Activated naive CD8-positive, alpha-beta T cell (primary cell): ENCODE data around the gene MAPK9.
"Not testable (repeated sequence)": the region's sequence is repeated elsewhere in the genome, so short reads cannot be mapped to it uniquely, and the experiment has no call there.

Experiments used
- H3K27ac Mint-ChIP-seq: one replicate; pipeline ENCODE4 v1.8.0; 2021; ENCODE audit warnings: mixed read lengths
- H3K27me3 Mint-ChIP-seq: one replicate; pipeline ENCODE4 v1.8.0; 2021; ENCODE audit warnings: mixed read lengths
- H3K36me3 Mint-ChIP-seq: one replicate; pipeline ENCODE4 v1.8.0; 2021; ENCODE audit warnings: mixed read lengths
- H3K4me1 Mint-ChIP-seq: one replicate; pipeline ENCODE4 v1.8.0; 2021; ENCODE audit warnings: low read depth, mixed read lengths
- H3K4me3 Mint-ChIP-seq: one replicate; pipeline ENCODE4 v1.8.0; 2021; ENCODE audit warnings: mild to moderate bottlenecking, mixed read lengths
- H3K9me3 Mint-ChIP-seq: one replicate; pipeline ENCODE4 v1.8.0; 2021; ENCODE audit warnings: low read depth, mixed read lengths

Gene MAPK9

GRCh38 chr5:180212363-180213255 is 79.3 kb downstream of the MAPK9 start:
- H3K27me3 Mint-ChIP-seq, result peaks cover 16% of the 10 kb centered on the region
- peaks cover 6% of the 10 kb centered on the region for H3K4me1 Mint-ChIP-seq
- no peak overlapping the region for H3K4me3 Mint-ChIP-seq
- H3K9me3 Mint-ChIP-seq, result no peaks in the 10 kb centered on the region
- no peaks in the 10 kb centered on the region for H3K36me3 Mint-ChIP-seq
- no peak overlapping the region for H3K27ac Mint-ChIP-seq

DNA sequence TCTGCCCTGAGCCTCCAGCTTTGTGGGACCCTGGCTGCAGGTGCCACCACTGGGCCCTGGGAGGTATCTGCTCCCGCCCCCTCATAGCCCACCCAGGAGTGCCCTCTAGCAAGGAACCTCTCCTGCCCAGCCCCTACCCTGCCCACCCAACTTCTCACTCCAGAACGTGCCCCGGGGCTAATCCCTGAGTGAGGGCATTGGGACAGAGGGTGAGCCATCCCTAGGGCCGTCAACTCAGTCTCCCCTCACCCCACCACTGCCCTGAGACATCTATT is 80.2 kb downstream of the MAPK9 start:
- Mint-ChIP-seq H3K27me3 (peaks cover 20% of the 10 kb centered on the region), H3K9me3 (no peaks in the 10 kb centered on the region), H3K4me1 (peaks cover 7% of the 10 kb centered on the region), H3K36me3 (no peaks in the 10 kb centered on the region), H3K4me3 (no peak overlapping the region), H3K27ac (no peak overlapping the region)

- H3K27me3 Mint-ChIP-seq, result peaks cover 22% of the 10 kb centered on the region
- no peak overlapping the region for H3K4me3 Mint-ChIP-seq
- no peak overlapping the region for H3K27ac Mint-ChIP-seq
- H3K9me3 Mint-ChIP-seq, result no peaks in the 10 kb centered on the region
- H3K36me3 Mint-ChIP-seq, result no peaks in the 10 kb centered on the region
- peaks cover 8% of the 10 kb centered on the region for H3K4me1 Mint-ChIP-seq
These were observed 80.7 kb downstream of the MAPK9 start for GRCh38 chr5:180210961-180211760.

GRCh38 chr5:180210077-180210476 is 81.8 kb downstream of the MAPK9 start:
- not testable (repeated sequence) for H3K4me3 Mint-ChIP-seq, H3K36me3 Mint-ChIP-seq, H3K9me3 Mint-ChIP-seq, H3K27ac Mint-ChIP-seq, H3K4me1 Mint-ChIP-seq
- peaks cover 22% of the 10 kb centered on the region for H3K27me3 Mint-ChIP-seq

GRCh38 chr5:180209137-180209581 is 82.7 kb downstream of the MAPK9 start, which contains the start of gene RASGEF1C:
RASGEF1C (minus strand) TSS chr5:180209211; CDS start chr5:180138052, 71,159 bp downstream.
- H3K27ac Mint-ChIP-seq, result no peak within 1 kb of the TSS
- peaks cover 22% of the 10 kb centered on the region for H3K27me3 Mint-ChIP-seq
- no peaks in the 10 kb centered on the region for H3K36me3 Mint-ChIP-seq
- H3K9me3 Mint-ChIP-seq, result no peaks in the 10 kb centered on the region
- peaks cover 8% of the 10 kb centered on the region for H3K4me1 Mint-ChIP-seq
- peak within 1 kb of the TSS; percentile 67 for H3K4me3 Mint-ChIP-seq

DNA sequence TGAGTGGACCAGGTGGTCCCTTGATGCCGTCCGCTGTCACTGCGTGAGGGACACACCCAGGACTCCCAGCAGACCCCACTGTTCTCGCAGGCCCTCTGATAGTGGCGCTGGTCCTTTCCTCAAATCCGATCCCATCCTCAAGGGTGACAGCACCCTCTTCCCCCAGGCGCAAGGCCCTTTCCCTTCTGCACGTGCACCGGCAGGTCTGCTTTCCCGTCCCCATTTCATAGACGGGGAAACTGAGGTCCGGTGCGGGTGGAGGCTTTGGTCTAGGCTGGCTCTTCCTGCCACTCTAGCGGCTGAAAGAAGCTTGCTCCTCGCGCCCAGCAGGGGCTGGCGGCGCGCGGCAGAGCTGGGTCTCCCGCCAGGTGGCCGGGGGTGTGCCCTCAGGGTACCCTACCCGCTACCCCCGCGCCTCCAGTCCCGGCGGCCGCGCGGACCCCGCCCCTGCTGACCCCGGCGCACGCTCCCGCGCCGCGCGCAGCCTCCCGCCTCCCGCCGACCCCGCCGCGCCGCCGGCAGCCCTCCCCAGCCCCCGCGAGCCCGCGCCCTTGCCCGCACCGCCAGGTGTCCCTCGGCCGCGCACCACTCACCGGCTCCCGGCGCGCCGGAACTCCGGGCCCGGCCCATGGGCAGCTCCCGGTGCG is 83.3 kb downstream of the MAPK9 start:
- Mint-ChIP-seq H3K4me1 (peaks cover 8% of the 10 kb centered on the region), H3K36me3 (no peaks in the 10 kb centered on the region), H3K27ac (no peak overlapping the region), H3K9me3 (no peaks in the 10 kb centered on the region), H3K27me3 (peaks cover 20% of the 10 kb centered on the region), H3K4me3 (peak overlapping the region; percentile 67)

- Mint-ChIP-seq H3K4me3 (peak overlapping the region; percentile 67), H3K27ac (no peak overlapping the region), H3K27me3 (peaks cover 20% of the 10 kb centered on the region), H3K4me1 (peaks cover 8% of the 10 kb centered on the region), H3K36me3 (no peaks in the 10 kb centered on the region), H3K9me3 (no peaks in the 10 kb centered on the region)
These were observed 83.8 kb downstream of the MAPK9 start for GRCh38 chr5:180208038-180208434.

- peak overlapping the region; percentile 20 for H3K4me3 Mint-ChIP-seq
- peaks cover 18% of the 10 kb centered on the region for H3K27me3 Mint-ChIP-seq
- no peaks in the 10 kb centered on the region for H3K9me3 Mint-ChIP-seq
- H3K27ac Mint-ChIP-seq, result no peak overlapping the region
- peaks cover 8% of the 10 kb centered on the region for H3K4me1 Mint-ChIP-seq
- H3K36me3 Mint-ChIP-seq, result no peaks in the 10 kb centered on the region
These were observed 84.3 kb downstream of the MAPK9 start for GRCh38 chr5:180207593-180207992.

DNA sequence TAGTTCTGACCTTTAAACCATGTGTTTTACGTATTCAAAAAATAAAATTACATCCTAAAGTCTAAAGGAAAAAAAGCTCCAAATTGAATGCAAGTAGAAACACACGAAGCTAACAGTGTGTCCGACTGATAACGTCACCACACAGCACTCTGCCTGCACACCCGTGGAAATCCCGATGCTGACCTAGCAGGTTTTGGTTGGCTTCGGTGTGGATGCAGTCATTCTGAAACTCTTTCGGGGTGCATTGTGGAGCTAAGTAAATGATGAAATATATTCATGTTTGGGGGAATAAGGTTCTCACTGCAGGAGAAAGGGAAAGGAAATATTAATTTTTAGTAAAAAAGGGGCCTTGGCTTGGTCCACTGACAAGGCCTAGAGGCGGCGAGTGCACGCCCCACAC is 84.9 kb downstream of the MAPK9 start:
- Mint-ChIP-seq H3K9me3 (no peaks in the 10 kb centered on the region), H3K27ac (no peak overlapping the region), H3K36me3 (no peaks in the 10 kb centered on the region), H3K27me3 (peaks cover 15% of the 10 kb centered on the region), H3K4me1 (peaks cover 8% of the 10 kb centered on the region), H3K4me3 (peak overlapping the region; percentile 46)

DNA sequence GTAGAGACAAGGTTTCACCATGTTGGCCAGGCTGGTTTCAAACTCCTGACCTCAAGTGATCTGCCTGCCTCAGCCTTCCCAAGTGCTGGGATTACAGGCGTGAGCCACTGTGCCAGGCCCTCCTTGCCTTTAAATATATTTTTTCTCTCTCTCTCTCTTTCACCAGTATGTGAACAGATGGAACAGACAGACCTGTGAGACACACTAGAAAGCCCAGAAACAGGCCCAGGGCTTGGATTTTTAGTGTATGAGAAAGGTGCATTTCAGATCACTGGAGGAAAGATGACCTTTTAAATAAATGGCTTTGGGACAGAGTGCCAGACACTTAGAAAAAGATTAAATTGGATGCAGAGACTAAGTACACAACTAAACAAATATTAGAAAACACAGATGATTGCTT is 86.0 kb downstream of the MAPK9 start:
- peaks cover 8% of the 10 kb centered on the region for H3K4me1 Mint-ChIP-seq
- H3K27me3 Mint-ChIP-seq, result peaks cover 17% of the 10 kb centered on the region
- no peaks in the 10 kb centered on the region for H3K36me3 Mint-ChIP-seq
- no peak overlapping the region for H3K27ac Mint-ChIP-seq
- no peaks in the 10 kb centered on the region for H3K9me3 Mint-ChIP-seq
- no peak overlapping the region for H3K4me3 Mint-ChIP-seq

- H3K4me1 Mint-ChIP-seq, result peaks cover 8% of the 10 kb centered on the region
- H3K9me3 Mint-ChIP-seq, result no peaks in the 10 kb centered on the region
- peaks cover 17% of the 10 kb centered on the region for H3K27me3 Mint-ChIP-seq
- no peak overlapping the region for H3K4me3 Mint-ChIP-seq
- H3K27ac Mint-ChIP-seq, result no peak overlapping the region
- no peaks in the 10 kb centered on the region for H3K36me3 Mint-ChIP-seq
These were observed 87.5 kb downstream of the MAPK9 start for GRCh38 chr5:180204276-180204819.

DNA sequence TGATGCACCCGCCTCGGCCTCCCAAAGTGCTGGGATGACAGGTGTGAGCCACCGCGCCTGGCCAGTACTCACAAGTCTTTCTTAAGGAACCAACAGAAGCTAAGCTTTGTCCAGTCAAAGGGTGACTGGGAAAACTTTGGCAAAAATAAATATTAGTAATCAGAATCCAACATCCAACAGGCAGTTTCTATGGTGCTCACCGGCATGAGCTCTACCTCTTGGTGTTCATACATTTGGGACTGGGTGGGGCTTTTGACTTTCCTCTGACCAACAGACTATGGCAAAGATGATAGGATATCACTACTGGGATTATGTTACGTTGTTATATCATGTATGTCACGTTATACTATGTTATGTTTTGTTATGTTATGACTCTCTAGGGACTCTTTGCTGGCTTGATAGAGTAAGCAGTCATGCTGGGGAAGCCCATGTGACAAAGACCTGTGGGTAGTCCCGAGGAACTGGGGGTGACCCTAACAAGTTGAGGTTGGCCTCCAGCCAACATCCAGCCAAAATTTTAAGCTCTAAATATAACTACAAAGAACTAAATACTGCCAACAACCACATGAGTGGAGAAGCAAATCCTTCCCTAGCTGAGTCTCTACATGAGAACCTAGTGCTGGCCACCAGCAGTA is 88.8 kb downstream of the MAPK9 start:
- Mint-ChIP-seq H3K36me3 (no peaks in the 10 kb centered on the region), H3K4me1 (peaks cover 3% of the 10 kb centered on the region), H3K4me3 (no peak overlapping the region), H3K27ac (no peak overlapping the region), H3K27me3 (peaks cover 12% of the 10 kb centered on the region), H3K9me3 (no peaks in the 10 kb centered on the region)

- Mint-ChIP-seq H3K4me3 (no peak overlapping the region), H3K27me3 (peaks cover 3% of the 10 kb centered on the region), H3K9me3 (no peaks in the 10 kb centered on the region), H3K36me3 (no peaks in the 10 kb centered on the region), H3K27ac (no peak overlapping the region), H3K4me1 (no peaks in the 10 kb centered on the region)
These were observed 90.6 kb downstream of the MAPK9 start for GRCh38 chr5:180201051-180201987.

GRCh38 chr5:180199390-180199789 is 92.5 kb downstream of the MAPK9 start:
- no peak overlapping the region for H3K27ac Mint-ChIP-seq
- no peaks in the 10 kb centered on the region for H3K9me3 Mint-ChIP-seq
- peaks cover 3% of the 10 kb centered on the region for H3K27me3 Mint-ChIP-seq
- no peaks in the 10 kb centered on the region for H3K36me3 Mint-ChIP-seq
- H3K4me3 Mint-ChIP-seq, result no peak overlapping the region
- no peaks in the 10 kb centered on the region for H3K4me1 Mint-ChIP-seq
